GM12878 (cell line): Measurements from ENCODE around the gene IPMK. TPM values are rescaled to one million over a fixed set of nuclear protein-coding genes. Genes with fewer than 3 reads are reported as not detected.

Experiments used
- ATAC-seq: fragments of 200-7000 bp; cut with Tn5 transposase; 3 replicates; pipeline ENCODE4 v1.9.1; 2020; ENCODE audit warnings: mild to moderate bottlenecking, moderate library complexity
- BruUV-seq: library from RNA; stranded (reverse); fragments of 400-500 nt; replicated peaks from 2 replicates; lab custom pipeline; 2021; lab: Mats Ljungman, UMichigan
- CTCF ChIA-PET: fragments of 300-600 bp; sonication (Branson Sonifier 250); formaldehyde crosslinking; extraction: SDS; loops from one replicate; lab custom pipeline; 2021; ENCODE audit warnings: inconsistent platforms; lab: Yijun Ruan, JAX
- POLR2A ChIA-PET: fragments of 350-600 bp; formaldehyde crosslinking; extraction: SDS; loops from one replicate; lab custom pipeline; 2021; ENCODE audit warnings: inconsistent platforms; lab: Charles Lee
- RAD21 ChIA-PET: fragments of 300-600 bp; sonication (Branson Sonifier 250); formaldehyde crosslinking; loops from one replicate; lab custom pipeline; 2023; ENCODE audit warnings: antibody characterized with exemption; ENCODE audit not compliant: unreplicated experiment; lab: Charles Lee
- SMC1A ChIA-PET: fragments of 300-600 bp; sonication (Branson Sonifier 250); formaldehyde crosslinking; loops from one replicate; lab custom pipeline; 2023; ENCODE audit not compliant: unreplicated experiment, uncharacterized antibody; lab: Charles Lee
- DNase-seq: peaks from one replicate; pipeline ENCODE4 v3.0.0-alpha.2; 2011; ENCODE audit warnings: low read depth, low spot score
- FAIRE-seq: peaks from 3 replicates; lab custom pipeline; 2011; peaks lifted over from hg19 to GRCh38; lab: Jason Lieb, UNC
- H2AFZ ChIP-seq: 2 replicates; pipeline ENCODE4 v1.6.0; 2011; ENCODE audit warnings: low read depth, low read length, control low read depth; ENCODE audit not compliant: control insufficient read depth
- H3K27ac ChIP-seq: 2 replicates; pipeline ENCODE4 v1.5.1; 2011; ENCODE audit warnings: control low read depth; ENCODE audit not compliant: control insufficient read depth, insufficient read depth
- H3K27me3 ChIP-seq, 2 experiments: replicated peaks in 1 of 2; 2 replicates each; pipeline versions ENCODE4 v1.6.0 to v1.6.1; 2011; ENCODE audit warnings: low read length in 1 of 2; ENCODE audit not compliant: control insufficient read depth in 2 of 2, insufficient read depth in 2 of 2
- H3K36me3 ChIP-seq, 2 experiments: 2 replicates each; pipeline ENCODE4 v1.5.1; 2011; ENCODE audit warnings: low read length in 1 of 2; ENCODE audit not compliant: control insufficient read depth in 2 of 2, insufficient read depth in 2 of 2
- H3K4me1 ChIP-seq: 2 replicates; pipeline ENCODE4 v1.6.1; 2011; ENCODE audit warnings: mild to moderate bottlenecking, low read length, moderate library complexity, mixed read lengths; ENCODE audit not compliant: control insufficient read depth, insufficient read depth
- H3K4me2 ChIP-seq: 2 replicates; pipeline ENCODE4 v1.6.0; 2011; ENCODE audit warnings: control low read depth; ENCODE audit not compliant: control insufficient read depth, insufficient read depth
- H3K4me3 ChIP-seq: fragments of 200-600 bp; sonication (generic); 2 replicates; pipeline ENCODE4 v1.5.1; 2016
- H3K79me2 ChIP-seq: 2 replicates; pipeline ENCODE4 v1.6.0; 2011; ENCODE audit warnings: low read length; ENCODE audit not compliant: control insufficient read depth, insufficient read depth
- H3K9ac ChIP-seq: 2 replicates; pipeline ENCODE4 v1.8.0; 2011; ENCODE audit warnings: low read length, control low read depth, mixed read lengths; ENCODE audit not compliant: control insufficient read depth, insufficient read depth
- H3K9me3 ChIP-seq: replicated peaks from 3 replicates; pipeline ENCODE4 v1.5.1; 2011; ENCODE audit warnings: mild to moderate bottlenecking, low read length; ENCODE audit not compliant: control insufficient read depth, insufficient read depth
- H4K20me1 ChIP-seq: 2 replicates; pipeline ENCODE4 v1.6.0; 2011; ENCODE audit not compliant: control insufficient read depth, insufficient read depth
- BACH1 ChIP-seq: fragments of 450-650 bp; IDR thresholded peaks from 2 replicates; pipeline ENCODE4 v1.6.1; 2017; ENCODE audit warnings: mild to moderate bottlenecking, borderline replicate concordance
- JUND ChIP-seq: IDR thresholded peaks from 2 replicates; pipeline ENCODE4 v1.6.1; 2012; ENCODE audit warnings: low read depth, mild to moderate bottlenecking, low read length, improper control_type of control experiment, moderate library complexity
- KLF5 ChIP-seq: fragments of 450-650 bp; IDR thresholded peaks from 2 replicates; pipeline ENCODE4 v1.6.1; 2014; ENCODE audit warnings: mild to moderate bottlenecking; ENCODE audit not compliant: partially characterized antibody
- LARP7 ChIP-seq: fragments of 450-650 bp; IDR thresholded peaks from 2 replicates; pipeline ENCODE4 v1.6.1; 2017; ENCODE audit warnings: mild to moderate bottlenecking
- MEF2B ChIP-seq: fragments of 450-650 bp; IDR thresholded peaks from 2 replicates; pipeline ENCODE4 v1.6.1; 2018; ENCODE audit warnings: mild to moderate bottlenecking, moderate library complexity; ENCODE audit not compliant: partially characterized antibody, poor library complexity, severe bottlenecking
- NKRF ChIP-seq: fragments of 450-650 bp; conservative IDR thresholded peaks from 2 replicates; pipeline ENCODE4 v1.6.1; 2017; ENCODE audit warnings: mild to moderate bottlenecking, moderate library complexity
- SP1 ChIP-seq: IDR thresholded peaks from one replicate; pipeline ENCODE4 v1.6.1; 2011; ENCODE audit warnings: low read depth, low read length
- WGBS: methylation state at CpG from one replicate; pipeline ENCODE4 v1.1.6; 2016; ENCODE audit warnings: low lambda C conversion rate; ENCODE audit not compliant: insufficient replicate concordance, insufficient coverage; ENCODE audit errors: missing lambda C conversion rate; 5-methylcytosine and 5-hydroxymethylcytosine counted together
- in situ Hi-C: fragments of 300-500 bp; cut with MboI; formaldehyde crosslinking; loops from 9 replicates; pipeline ENCODE4 v1.14.3; 2018; ENCODE audit warnings: mixed read lengths
- intact Hi-C: fragments of 100-400 bp; cut with micrococcal nuclease; formaldehyde crosslinking; loops from one replicate; pipeline ENCODE4 v1.14.2; 2022; ENCODE audit not compliant: unreplicated experiment
- polyA plus RNA-seq, 11 experiments: library from polyadenylated mRNA; depleted of rRNA in 4 of 11; unstranded in 6 of 11; stranded (reverse) in 5 of 11; fragments of >200 nt; fragmentation: Nextera tagmentation in 4 of 11; fragmentation: Illumina TruSeq in 1 of 11; extraction: Ambion mirVana in 4 of 11; extraction: Trizol in 1 of 11; gene quantifications; 1 replicate in 1 of 11; 2 replicates in 10 of 11; pipeline versions ENCODE4 v1.2.1 to v1.2.3, GENCODE V29; 2011 to 2016; ENCODE audit warnings: inconsistent platforms in 2 of 11, missing spikeins in 2 of 11, low read depth in 1 of 11
- total RNA-seq, 4 experiments: library from RNA; depleted of rRNA in 3 of 4; stranded (reverse); fragments of >200 nt in 3 of 4; fragmentation: Illumina TruSeq in 1 of 4; extraction: Trizol in 1 of 4; gene quantifications; 2 replicates each; pipeline versions ENCODE4 v1.2.1 to v1.2.3, GENCODE V29; 2013 to 2021
- TF ChIP-seq, protein P1 (sequence below): fragments of 450-650 bp; IDR thresholded peaks from 2 replicates; pipeline ENCODE4 v1.6.1; 2016; ENCODE audit warnings: mild to moderate bottlenecking

Gene IPMK
- total and polyA plus RNA-seq, 10 of the 15 experiments (the other 5 are each of a cell fraction or from before 2014, with no cell fraction given), result 0.84 to 7.5 (median 3.6) TPM

- no TSS peak for BruUV-seq
- Histone ChIP-seq H3K9me3 (no peaks in the 10 kb centered on the region), H3K27me3 (no peaks in the 10 kb centered on the region), H3K9ac (no peak overlapping the region), H4K20me1 (no peaks in the 10 kb centered on the region), H3K36me3 (no peaks in the 10 kb centered on the region; a peak in 1 of 4 replicates), H3K79me2 (no peaks in the 10 kb centered on the region), H3K4me3 (no peak overlapping the region), H3K27ac (no peak overlapping the region)
- RAD21 ChIA-PET, result no interaction called here
- POLR2A ChIA-PET, result no interaction called here
- in situ Hi-C loops, result no loop called here
- ATAC-seq, result no peak
- no peak for FAIRE-seq
- SMC1A ChIA-PET, result interaction anchor here (1.4 kb wide), 1 partner anchor 9 kb away, joined by 4 read pairs; no protein-coding TSS in a partner anchor
- CTCF ChIA-PET, result interaction anchor here (1.7 kb wide), 1 partner anchor 44 kb away, joined by 5 read pairs; no protein-coding TSS in a partner anchor
- TF ChIP-seq, protein P1, sequence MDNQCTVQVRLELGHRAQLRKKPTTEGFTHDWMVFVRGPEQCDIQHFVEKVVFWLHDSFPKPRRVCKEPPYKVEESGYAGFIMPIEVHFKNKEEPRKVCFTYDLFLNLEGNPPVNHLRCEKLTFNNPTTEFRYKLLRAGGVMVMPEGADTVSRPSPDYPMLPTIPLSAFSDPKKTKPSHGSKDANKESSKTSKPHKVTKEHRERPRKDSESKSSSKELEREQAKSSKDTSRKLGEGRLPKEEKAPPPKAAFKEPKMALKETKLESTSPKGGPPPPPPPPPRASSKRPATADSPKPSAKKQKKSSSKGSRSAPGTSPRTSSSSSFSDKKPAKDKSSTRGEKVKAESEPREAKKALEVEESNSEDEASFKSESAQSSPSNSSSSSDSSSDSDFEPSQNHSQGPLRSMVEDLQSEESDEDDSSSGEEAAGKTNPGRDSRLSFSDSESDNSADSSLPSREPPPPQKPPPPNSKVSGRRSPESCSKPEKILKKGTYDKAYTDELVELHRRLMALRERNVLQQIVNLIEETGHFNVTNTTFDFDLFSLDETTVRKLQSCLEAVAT, result no peak
- TF ChIP-seq MEF2B, result no peak
- TF ChIP-seq JUND, result no peak
- no peak for TF ChIP-seq SP1
- TF ChIP-seq LARP7, result no peak
- no peak for TF ChIP-seq KLF5
- TF ChIP-seq BACH1, result no peak
- TF ChIP-seq NKRF, result no peak
- TF ChIP-seq, all 136 proteins: peak for 0
- WGBS, result 98% methylated on average over 2 of the region's 2 CpGs
- H3K4me1 ChIP-seq, result no peaks in the 10 kb centered on the region
- intact Hi-C loops, result no loop called here
- no peak overlapping the region for H2AFZ ChIP-seq
- no peak overlapping the region for H3K4me2 ChIP-seq
- DNase-seq, result no peak
Measured at GRCh38 chr10:58220769-58221451, 46.8 kb downstream of the IPMK start.
